ENCODE results near the gene KDM4B. TPM values are rescaled to one million over a fixed set of nuclear protein-coding genes. Genes with fewer than 3 reads are reported as not detected.
A peak's percentile ranks its signal among the peaks of the same experiment; 100 is the strongest.

The KDM4B gene
- total RNA-seq, 2 experiments from 2014 or later, result 46.3 to 46.6 TPM

- DNase-seq (no peak), ATAC-seq (no peak)
- Mint-ChIP-seq H3K9me3 (no peaks in the 10 kb centered on the region), H3K4me1 (ENCODE audit: low read depth) (no peaks in the 10 kb centered on the region), H3K36me3 (ENCODE audit: low read depth) (no peaks in the 10 kb centered on the region), H3K27me3 (no peaks in the 10 kb centered on the region), H3K4me3 (no peak overlapping the region), H3K27ac (no peak overlapping the region)
- CTCF ChIA-PET, result no interaction called here
- intact Hi-C loops (cut with micrococcal nuclease), result no loop called here
- TF ChIP-seq CTCF (IDR thresholded peaks at IDR 0.05), result no peak
- POLR2A ChIA-PET, result interaction anchor here (0.8 kb wide), 1 partner anchor 15 kb away, joined by 4 read pairs; no protein-coding TSS in a partner anchor
These were observed 196.7 kb downstream of the KDM4B start for GRCh38 chr19:5165697-5166019.

GRCh38 chr19:5166262-5166661 lies 197.3 kb downstream of the KDM4B start:
- intact Hi-C loops (cut with micrococcal nuclease), result no loop called here
- Mint-ChIP-seq H3K9me3 (no peaks in the 10 kb centered on the region), H3K27me3 (no peaks in the 10 kb centered on the region), H3K36me3 (ENCODE audit: low read depth) (no peaks in the 10 kb centered on the region), H3K4me3 (no peak overlapping the region), H3K27ac (no peak overlapping the region), H3K4me1 (ENCODE audit: low read depth) (no peaks in the 10 kb centered on the region)
- no peak for TF ChIP-seq CTCF (IDR thresholded peaks at IDR 0.05)
- ChIA-PET CTCF (no interaction called here), POLR2A (interaction anchor here (0.8 kb wide), 1 partner anchor 15 kb away, joined by 4 read pairs; no protein-coding TSS in a partner anchor)
- ATAC-seq (no peak), DNase-seq (no peak)

GRCh38 chr19:5170329-5170745 lies 201.4 kb downstream of the KDM4B start:
- no peaks in the 10 kb centered on the region for H3K9me3 Mint-ChIP-seq
- intact Hi-C loops (cut with micrococcal nuclease), result no loop called here
- ATAC-seq, result peak; percentile 60
- no peak overlapping the region for H3K4me3 Mint-ChIP-seq
- ChIA-PET POLR2A (no interaction called here), CTCF (interaction anchor here (0.8 to 2.0 kb wide), 7 partner anchors 9 to 361 kb away, joined by 3 to 10 read pairs (median 4); no protein-coding TSS in a partner anchor)
- H3K27ac Mint-ChIP-seq, result no peak overlapping the region
- no peaks in the 10 kb centered on the region for H3K36me3 Mint-ChIP-seq (ENCODE audit: low read depth)
- peak; percentile 76 for TF ChIP-seq CTCF (IDR thresholded peaks at IDR 0.05)
- DNase-seq, result peak; percentile 76
- H3K4me1 Mint-ChIP-seq (ENCODE audit: low read depth), result no peaks in the 10 kb centered on the region
- no peaks in the 10 kb centered on the region for H3K27me3 Mint-ChIP-seq

GRCh38 chr19:5171711-5172110 lies 202.8 kb downstream of the KDM4B start:
- Mint-ChIP-seq H3K4me1 (ENCODE audit: low read depth) (no peaks in the 10 kb centered on the region), H3K36me3 (ENCODE audit: low read depth) (no peaks in the 10 kb centered on the region), H3K27me3 (no peaks in the 10 kb centered on the region), H3K4me3 (no peak overlapping the region), H3K27ac (no peak overlapping the region), H3K9me3 (no peaks in the 10 kb centered on the region)
- POLR2A ChIA-PET, result interaction anchor here (0.6 kb wide), 1 partner anchor 77 kb away, joined by 3 read pairs; no protein-coding TSS in a partner anchor
- ATAC-seq, result no peak
- intact Hi-C loops (cut with micrococcal nuclease), result no loop called here
- no peak for TF ChIP-seq CTCF (IDR thresholded peaks at IDR 0.05)
- CTCF ChIA-PET, result interaction anchor here (1.1 to 2.0 kb wide), 4 partner anchors 8 to 123 kb away, joined by 3 to 10 read pairs (median 4); no protein-coding TSS in a partner anchor
- DNase-seq, result no peak

GRCh38 chr19:5172859-5173630 lies 204.1 kb downstream of the KDM4B start:
- H3K27ac Mint-ChIP-seq, result no peak overlapping the region
- H3K27me3 Mint-ChIP-seq, result no peaks in the 10 kb centered on the region
- no peak for ATAC-seq
- intact Hi-C loops (cut with micrococcal nuclease), result no loop called here
- no peaks in the 10 kb centered on the region for H3K4me1 Mint-ChIP-seq (ENCODE audit: low read depth)
- DNase-seq, result no peak
- H3K9me3 Mint-ChIP-seq, result no peaks in the 10 kb centered on the region
- ChIA-PET CTCF (interaction anchor here (0.5 kb wide), 1 partner anchor 321 kb away, joined by 3 read pairs; no protein-coding TSS in a partner anchor), POLR2A (no interaction called here)
- TF ChIP-seq CTCF (IDR thresholded peaks at IDR 0.05), result no peak
- H3K4me3 Mint-ChIP-seq, result no peak overlapping the region
- H3K36me3 Mint-ChIP-seq (ENCODE audit: low read depth), result no peaks in the 10 kb centered on the region
